A673 (cell line): ENCODE measurements around the gene FBXO38. TPM values are rescaled to one million over a fixed set of nuclear protein-coding genes. Genes with fewer than 3 reads are reported as not detected.

ENCODE experiments used
- BruUV-seq: library from RNA; stranded (reverse); fragments of 400-500 nt; replicated peaks from 2 replicates; lab custom pipeline; 2021; lab: Mats Ljungman, UMichigan
- CTCF ChIA-PET: fragments of 300-600 bp; sonication (Branson Sonifier 250); formaldehyde crosslinking; loops from one replicate; lab custom pipeline; 2022; ENCODE audit warnings: antibody characterized with exemption; lab: Charles Lee
- POLR2A ChIA-PET: fragments of 300-600 bp; sonication (Branson Sonifier 250); formaldehyde crosslinking; loops from one replicate; lab custom pipeline; 2022; ENCODE audit warnings: antibody characterized with exemption; ENCODE audit not compliant: low non-redundant PET; lab: Charles Lee
- DNase-seq: peaks from one replicate; pipeline ENCODE4 v3.0.0-alpha.2; 2015; ENCODE audit warnings: low spot score
- H3K27ac ChIP-seq: fragments of 200-600 bp; sonication (generic); 2 replicates; pipeline ENCODE4 v1.5.1; 2016; ENCODE audit warnings: mixed run types, low read depth, mild to moderate bottlenecking, mixed read lengths, antibody characterized with exemption, low read length; ENCODE audit not compliant: poor library complexity, severe bottlenecking
- H3K27me3 ChIP-seq: fragments of 200-600 bp; sonication (generic); replicated peaks from 2 replicates; pipeline ENCODE4 v1.6.1; 2017; ENCODE audit warnings: mixed run types, low read depth, mild to moderate bottlenecking, mixed read lengths, antibody characterized with exemption, low read length; ENCODE audit not compliant: insufficient read depth, poor library complexity
- H3K36me3 ChIP-seq: fragments of 200-600 bp; sonication (generic); 2 replicates; pipeline ENCODE4 v1.6.1; 2016; ENCODE audit warnings: mixed run types, mild to moderate bottlenecking, mixed read lengths, antibody characterized with exemption, low read length; ENCODE audit not compliant: insufficient read depth, poor library complexity, severe bottlenecking
- H3K4me1 ChIP-seq: fragments of 200-600 bp; sonication (generic); 2 replicates; pipeline ENCODE4 v1.6.1; 2017; ENCODE audit warnings: mixed run types, mild to moderate bottlenecking, mixed read lengths, antibody characterized with exemption, low read length; ENCODE audit not compliant: insufficient read depth, poor library complexity, severe bottlenecking
- H3K4me3 ChIP-seq: fragments of 200-600 bp; sonication (generic); 2 replicates; pipeline ENCODE4 v1.5.1; 2016; ENCODE audit warnings: low read depth, mixed run types, mild to moderate bottlenecking, mixed read lengths, low read length; ENCODE audit not compliant: poor library complexity, severe bottlenecking
- H3K9me3 ChIP-seq: fragments of 200-600 bp; sonication (generic); 2 replicates; pipeline ENCODE4 v1.6.1; 2016; ENCODE audit warnings: mixed run types, low read depth, mild to moderate bottlenecking, mixed read lengths, antibody characterized with exemption, low read length; ENCODE audit not compliant: poor library complexity, severe bottlenecking
- EZH2 ChIP-seq: fragments of 200-600 bp; sonication (generic); IDR thresholded peaks from 2 replicates; pipeline ENCODE4 v1.6.1; 2017; ENCODE audit warnings: borderline replicate concordance, low read depth, mild to moderate bottlenecking, mixed read lengths, antibody characterized with exemption, low read length; ENCODE audit not compliant: poor library complexity, severe bottlenecking
- intact Hi-C: fragments of 100-400 bp; cut with micrococcal nuclease; formaldehyde crosslinking; loops from one replicate; pipeline ENCODE4 v1.10.0; 2022; ENCODE audit not compliant: unreplicated experiment
- total RNA-seq: library from RNA; stranded (reverse); gene quantifications from 2 replicates; pipeline ENCODE4 v1.2.3, GENCODE V29; 2021
- TF ChIP-seq, protein P1 (sequence below): fragments of 300-800, 200-600 bp; sonication (generic); conservative IDR thresholded peaks from 2 replicates; pipeline ENCODE4 v1.5.1; 2017; ENCODE audit warnings: low read depth, mild to moderate bottlenecking, antibody characterized with exemption, low read length, moderate library complexity, mixed read lengths

The FBXO38 gene
- total RNA-seq, 1 experiment from 2014 or later = 36.7 TPM

DNA sequence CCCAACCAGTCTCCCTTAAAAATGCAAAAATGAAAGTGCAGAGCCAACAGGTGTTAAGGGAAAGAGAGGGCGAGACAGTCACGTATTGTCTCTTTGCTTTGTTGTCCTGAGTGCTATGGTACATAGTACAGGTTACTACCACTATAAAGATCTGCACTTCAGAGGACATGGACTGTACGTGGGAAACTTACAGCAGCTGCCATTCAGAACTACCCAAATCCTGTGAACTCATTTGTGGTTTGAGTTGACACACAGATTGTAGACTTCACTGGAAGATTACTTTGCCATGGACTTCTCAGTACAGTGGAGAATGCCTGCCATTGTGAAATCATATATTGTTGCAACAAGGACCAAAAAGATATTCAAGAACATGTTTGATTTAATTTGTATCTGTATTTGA lies 34.8 kb downstream of the FBXO38 start:
- ChIA-PET POLR2A (no interaction called here), CTCF (no interaction called here)
- no peak overlapping the region for H3K4me3 ChIP-seq
- intact Hi-C loops = no loop called here
- H3K36me3 ChIP-seq = peaks cover 68% of the 10 kb centered on the region
- BruUV-seq = no TSS peak
- no peaks in the 10 kb centered on the region for H3K4me1 ChIP-seq
- no peak overlapping the region for H3K27ac ChIP-seq
- H3K27me3 ChIP-seq = no peaks in the 10 kb centered on the region
- TF ChIP-seq EZH2 = no peak
- TF ChIP-seq, protein P1, sequence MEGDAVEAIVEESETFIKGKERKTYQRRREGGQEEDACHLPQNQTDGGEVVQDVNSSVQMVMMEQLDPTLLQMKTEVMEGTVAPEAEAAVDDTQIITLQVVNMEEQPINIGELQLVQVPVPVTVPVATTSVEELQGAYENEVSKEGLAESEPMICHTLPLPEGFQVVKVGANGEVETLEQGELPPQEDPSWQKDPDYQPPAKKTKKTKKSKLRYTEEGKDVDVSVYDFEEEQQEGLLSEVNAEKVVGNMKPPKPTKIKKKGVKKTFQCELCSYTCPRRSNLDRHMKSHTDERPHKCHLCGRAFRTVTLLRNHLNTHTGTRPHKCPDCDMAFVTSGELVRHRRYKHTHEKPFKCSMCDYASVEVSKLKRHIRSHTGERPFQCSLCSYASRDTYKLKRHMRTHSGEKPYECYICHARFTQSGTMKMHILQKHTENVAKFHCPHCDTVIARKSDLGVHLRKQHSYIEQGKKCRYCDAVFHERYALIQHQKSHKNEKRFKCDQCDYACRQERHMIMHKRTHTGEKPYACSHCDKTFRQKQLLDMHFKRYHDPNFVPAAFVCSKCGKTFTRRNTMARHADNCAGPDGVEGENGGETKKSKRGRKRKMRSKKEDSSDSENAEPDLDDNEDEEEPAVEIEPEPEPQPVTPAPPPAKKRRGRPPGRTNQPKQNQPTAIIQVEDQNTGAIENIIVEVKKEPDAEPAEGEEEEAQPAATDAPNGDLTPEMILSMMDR = no peak
- H3K9me3 ChIP-seq = no peaks in the 10 kb centered on the region
- no peak for DNase-seq

DNA sequence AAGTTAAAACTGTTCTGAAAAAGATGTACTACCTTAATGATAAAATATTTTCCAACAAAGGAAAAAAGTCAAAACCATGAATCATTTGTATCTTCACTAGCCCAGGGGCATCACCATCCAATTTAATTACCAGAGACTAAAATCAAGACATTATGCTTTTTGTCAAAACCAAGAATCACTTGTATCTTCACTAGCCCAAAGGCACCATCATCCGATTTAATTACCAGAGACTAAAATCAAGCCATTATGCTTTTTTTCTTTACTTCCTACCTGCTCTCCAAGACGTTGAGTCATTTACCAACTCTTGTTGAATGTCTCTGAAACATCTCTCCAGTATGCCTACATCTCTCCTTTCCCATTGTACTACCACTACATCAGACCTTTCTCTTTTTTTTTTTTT lies 37.9 kb downstream of the FBXO38 start:
- H3K27me3 ChIP-seq = no peaks in the 10 kb centered on the region
- no peak overlapping the region for H3K27ac ChIP-seq
- BruUV-seq = no TSS peak
- H3K36me3 ChIP-seq = peaks cover 76% of the 10 kb centered on the region
- TF ChIP-seq, protein P1 = no peak
- TF ChIP-seq EZH2 = no peak
- intact Hi-C loops = no loop called here
- H3K4me3 ChIP-seq = no peak overlapping the region
- no peaks in the 10 kb centered on the region for H3K9me3 ChIP-seq
- CTCF ChIA-PET = no interaction called here
- POLR2A ChIA-PET = no interaction called here
- no peak for DNase-seq
- peaks cover 5% of the 10 kb centered on the region for H3K4me1 ChIP-seq

DNA sequence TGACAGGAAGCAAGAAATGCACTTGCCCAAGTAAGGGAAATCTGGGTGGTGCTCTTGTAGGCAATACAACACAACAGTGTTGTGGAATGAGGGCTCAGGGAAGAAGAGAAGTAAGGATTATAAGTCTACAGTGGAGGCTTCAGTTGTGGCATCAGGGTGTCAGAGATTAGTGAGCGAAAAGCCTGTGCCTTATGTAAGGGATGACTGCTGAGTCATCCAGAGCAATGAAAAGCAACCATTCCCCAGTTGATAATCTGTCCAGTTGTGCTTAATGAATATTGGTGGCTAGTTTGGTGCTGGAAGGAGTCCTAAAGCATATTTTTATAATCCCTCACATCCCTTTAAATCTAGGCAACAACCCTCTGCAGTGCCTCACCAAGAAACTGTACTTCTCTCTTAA lies 42.0 kb downstream of the FBXO38 start:
- BruUV-seq = no TSS peak
- ChIA-PET POLR2A (no interaction called here), CTCF (no interaction called here)
- Histone ChIP-seq H3K9me3 (no peaks in the 10 kb centered on the region), H3K4me1 (peaks cover 5% of the 10 kb centered on the region), H3K27me3 (no peaks in the 10 kb centered on the region), H3K36me3 (peaks cover 57% of the 10 kb centered on the region), H3K4me3 (no peak overlapping the region), H3K27ac (no peak overlapping the region)
- DNase-seq = no peak
- intact Hi-C loops = no loop called here
- no peak for TF ChIP-seq EZH2
- TF ChIP-seq, protein P1 = no peak
